Lower leg skin (tissue), 4 donors: ENCODE results near the gene SMOC1. TPM values are rescaled to one million over a fixed set of nuclear protein-coding genes. Genes with fewer than 3 reads are reported as not detected.

Source experiments
- DNase-seq, 2 donors: peaks; one replicate each; pipeline ENCODE4 v3.0.0-alpha.2; 2019; ENCODE audit warnings: low spot score in 2 of 2
- H3K4me3 ChIP-seq: fragments of 200-600 bp; sonication (generic); 2 replicates; pipeline ENCODE4 v1.5.1; 2017; ENCODE audit warnings: mild to moderate bottlenecking, low read depth; ENCODE audit not compliant: poor library complexity, severe bottlenecking
- POLR2A ChIP-seq, 2 donors: fragments of 450-650 bp; IDR thresholded peaks; one replicate each; pipeline ENCODE4 v1.6.1; 2016 to 2017; ENCODE audit warnings: antibody characterized with exemption in 2 of 2, mild to moderate bottlenecking in 1 of 2, moderate library complexity in 1 of 2
- WGBS, 2 donors: methylation state at CpG; one replicate each; pipeline ENCODE4 v1.1.5; 2018; 5-methylcytosine and 5-hydroxymethylcytosine counted together
- intact Hi-C: fragments of 100-400 bp; cut with DNase I; formaldehyde crosslinking; loops from one replicate; pipeline ENCODE4 v1.15.0; 2023; ENCODE audit warnings: low total_unique reads
- total RNA-seq, 4 donors: library from RNA; depleted of rRNA; stranded (reverse); fragments of >200 nt; gene quantifications; one replicate each; pipeline ENCODE4 v1.1.0, GENCODE V29; 2016
- TF ChIP-seq, protein P1 (sequence below), 3 donors: fragments of 450-650 bp; IDR thresholded peaks; one replicate each; pipeline ENCODE4 v1.5.1; 2016; ENCODE audit warnings: antibody characterized with exemption in 3 of 3, mild to moderate bottlenecking in 3 of 3, moderate library complexity in 2 of 3

The SMOC1 gene
- total RNA-seq, 4 donors from 2014 or later = 1.1 to 5.4 (median 1.9) TPM

DNA sequence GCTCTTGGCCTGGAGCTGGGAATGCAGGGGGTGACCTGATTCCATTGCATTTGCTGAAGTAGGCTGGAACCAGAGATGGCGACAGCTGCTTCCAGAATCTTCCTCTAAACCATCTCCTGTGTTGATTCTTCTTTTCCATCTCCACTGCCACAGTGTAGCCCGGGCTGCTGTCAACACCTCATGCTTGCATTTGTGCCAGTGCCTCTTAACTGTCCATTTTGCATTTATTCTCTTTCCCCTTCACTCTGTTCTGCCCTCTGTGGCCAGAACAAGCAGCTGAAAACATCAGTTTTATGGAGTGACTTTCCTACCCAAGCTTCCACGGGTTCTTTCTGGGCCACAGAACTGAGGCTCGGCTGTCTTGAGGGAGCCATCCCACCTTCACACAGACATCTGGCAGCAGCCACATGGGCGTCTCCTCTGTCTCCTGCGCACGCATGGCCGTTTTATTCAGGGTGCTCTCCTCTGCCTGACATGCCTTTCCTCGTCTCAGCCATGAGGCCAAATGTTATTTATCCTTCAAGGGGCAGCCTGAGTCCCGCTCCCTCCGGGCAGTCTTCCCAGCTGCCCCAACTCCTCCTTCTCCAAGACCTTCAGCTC, 51.7 kb downstream of the SMOC1 start:
- intact Hi-C loops = no loop called here
- DNase-seq = no peak
- 80 to 81% methylated on average over 11 of the region's 11 CpGs for WGBS, 2 donors
- H3K4me3 ChIP-seq = no peak overlapping the region
- TF ChIP-seq, protein P1, sequence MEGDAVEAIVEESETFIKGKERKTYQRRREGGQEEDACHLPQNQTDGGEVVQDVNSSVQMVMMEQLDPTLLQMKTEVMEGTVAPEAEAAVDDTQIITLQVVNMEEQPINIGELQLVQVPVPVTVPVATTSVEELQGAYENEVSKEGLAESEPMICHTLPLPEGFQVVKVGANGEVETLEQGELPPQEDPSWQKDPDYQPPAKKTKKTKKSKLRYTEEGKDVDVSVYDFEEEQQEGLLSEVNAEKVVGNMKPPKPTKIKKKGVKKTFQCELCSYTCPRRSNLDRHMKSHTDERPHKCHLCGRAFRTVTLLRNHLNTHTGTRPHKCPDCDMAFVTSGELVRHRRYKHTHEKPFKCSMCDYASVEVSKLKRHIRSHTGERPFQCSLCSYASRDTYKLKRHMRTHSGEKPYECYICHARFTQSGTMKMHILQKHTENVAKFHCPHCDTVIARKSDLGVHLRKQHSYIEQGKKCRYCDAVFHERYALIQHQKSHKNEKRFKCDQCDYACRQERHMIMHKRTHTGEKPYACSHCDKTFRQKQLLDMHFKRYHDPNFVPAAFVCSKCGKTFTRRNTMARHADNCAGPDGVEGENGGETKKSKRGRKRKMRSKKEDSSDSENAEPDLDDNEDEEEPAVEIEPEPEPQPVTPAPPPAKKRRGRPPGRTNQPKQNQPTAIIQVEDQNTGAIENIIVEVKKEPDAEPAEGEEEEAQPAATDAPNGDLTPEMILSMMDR (IDR thresholded peaks at IDR 0.05) = no peak
- no peak for TF ChIP-seq POLR2A (IDR thresholded peaks at IDR 0.05)

DNA sequence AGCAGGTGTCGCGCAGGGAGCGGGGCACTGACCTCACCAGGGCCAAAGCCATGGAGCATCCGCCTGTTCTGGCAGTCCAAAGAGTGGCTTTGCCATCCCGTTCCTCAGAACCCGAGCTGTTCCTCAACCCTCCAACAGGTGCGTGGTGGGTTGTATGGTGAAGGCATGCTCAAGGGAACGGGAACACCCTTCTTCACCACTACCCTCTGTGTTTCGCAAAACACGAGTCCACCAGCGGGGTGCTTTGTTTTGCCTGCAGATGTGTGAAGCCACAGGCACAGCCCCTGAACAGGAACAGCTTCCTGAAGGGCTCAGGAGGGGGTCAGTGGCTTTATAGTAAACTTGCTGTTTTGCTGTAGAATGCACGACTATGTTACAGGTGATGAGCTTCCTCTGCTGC, 52.7 kb downstream of the SMOC1 start:
- intact Hi-C loops = no loop called here
- DNase-seq = no peak
- no peak overlapping the region for H3K4me3 ChIP-seq
- TF ChIP-seq, protein P1 (IDR thresholded peaks at IDR 0.05) = no peak
- no peak for TF ChIP-seq POLR2A (IDR thresholded peaks at IDR 0.05)
- 77 to 78% methylated on average over 12 of the region's 12 CpGs for WGBS, 2 donors

DNA sequence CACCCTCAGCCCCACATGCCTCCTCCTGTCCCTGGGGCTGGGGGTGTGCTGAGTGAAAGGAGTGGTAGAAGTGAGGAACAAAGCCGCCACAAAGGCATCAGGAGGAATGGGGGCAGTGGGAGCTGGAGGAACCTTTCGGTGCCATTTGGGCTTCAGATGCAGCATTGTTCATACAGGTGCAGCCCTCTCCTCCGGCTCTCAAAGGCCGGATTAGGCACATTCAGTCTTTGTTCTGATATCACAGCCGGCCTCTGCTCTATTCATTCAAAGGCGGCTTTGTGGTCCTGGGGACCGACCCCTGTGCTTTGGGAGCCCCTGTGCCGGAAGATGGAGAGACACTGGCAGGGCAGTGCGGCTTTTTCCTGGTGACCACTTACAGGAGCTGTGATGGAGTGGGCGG, 53.2 kb downstream of the SMOC1 start:
- no peak for TF ChIP-seq POLR2A (IDR thresholded peaks at IDR 0.05)
- TF ChIP-seq, protein P1 (IDR thresholded peaks at IDR 0.05) = no peak
- no peak for DNase-seq
- 79 to 86% methylated on average over 10 of the region's 10 CpGs for WGBS, 2 donors
- no peak overlapping the region for H3K4me3 ChIP-seq
- intact Hi-C loops = no loop called here

DNA sequence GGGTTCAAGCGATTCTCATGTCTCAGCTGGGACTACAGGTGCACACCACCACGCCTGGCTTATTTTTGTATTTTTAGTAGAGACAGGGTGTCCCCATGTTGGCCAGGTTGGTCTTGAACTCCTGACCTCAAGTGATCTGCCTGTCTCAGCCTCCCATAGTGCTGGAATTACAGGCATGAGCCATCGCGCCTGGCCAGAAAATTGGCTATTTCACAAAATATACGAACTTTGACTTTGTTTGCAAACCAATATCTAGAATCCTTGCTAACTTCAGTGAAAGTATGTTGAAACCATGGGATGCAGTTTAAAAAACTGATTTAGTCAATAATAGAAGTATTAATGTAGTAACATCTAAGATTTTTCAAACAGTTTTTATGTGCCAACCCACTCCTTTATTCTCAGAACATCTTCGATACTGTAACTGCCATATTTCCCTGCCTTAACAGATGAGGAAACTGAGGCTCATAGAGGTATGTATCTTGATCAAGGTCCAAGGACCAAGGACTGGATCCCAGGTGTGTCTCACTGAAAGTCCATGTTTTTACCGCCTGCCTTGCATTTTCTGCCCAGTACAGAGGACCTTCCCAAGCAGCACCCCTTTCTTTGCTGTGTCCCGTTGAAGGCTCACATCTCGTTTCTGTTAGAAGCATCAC, 54.5 kb downstream of the SMOC1 start:
- TF ChIP-seq POLR2A (IDR thresholded peaks at IDR 0.05) = no peak
- TF ChIP-seq, protein P1 (IDR thresholded peaks at IDR 0.05) = no peak
- intact Hi-C loops = no loop called here
- H3K4me3 ChIP-seq = no peak overlapping the region
- WGBS, 2 donors = 89% methylated on average over 9 of the region's 9 CpGs
- no peak for DNase-seq

DNA sequence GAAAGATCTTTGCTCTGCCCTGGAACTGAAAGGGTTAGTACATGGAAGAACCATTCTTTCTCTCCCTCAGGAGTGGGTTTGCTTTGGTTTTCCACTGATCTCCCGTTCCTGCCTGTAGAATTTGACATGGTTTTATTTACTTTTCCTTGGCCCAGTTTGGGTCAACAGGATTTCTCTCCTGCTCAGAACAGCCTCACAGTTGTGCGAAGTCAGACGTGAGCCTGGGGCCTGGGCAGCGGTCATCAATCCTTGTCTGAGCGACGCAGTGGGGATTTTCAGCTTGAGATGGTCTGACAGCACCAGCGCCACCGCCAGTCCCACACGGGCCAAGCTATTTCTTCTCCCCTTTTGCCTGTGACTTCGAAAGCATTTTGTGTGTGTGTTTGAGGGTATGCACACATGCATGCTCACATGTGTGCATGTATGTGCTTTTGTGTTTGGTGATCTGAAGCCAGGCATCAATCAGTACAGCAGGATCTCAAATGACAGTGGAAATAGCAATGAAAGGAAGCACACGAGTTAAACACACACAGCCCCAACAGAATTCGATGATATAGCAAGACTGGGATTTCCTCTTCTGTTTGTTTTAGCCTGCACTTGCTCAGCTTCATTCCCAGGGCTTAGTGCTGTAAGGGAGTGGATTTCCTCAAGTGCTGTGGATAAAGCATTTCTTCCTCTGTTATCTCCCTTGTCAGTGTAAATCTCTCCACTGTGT, 58.3 kb downstream of the SMOC1 start:
- 35 to 37% methylated on average over 12 of the region's 12 CpGs for WGBS, 2 donors
- H3K4me3 ChIP-seq = no peak overlapping the region
- no peak for DNase-seq
- TF ChIP-seq, protein P1 (IDR thresholded peaks at IDR 0.05) = no peak
- TF ChIP-seq POLR2A (IDR thresholded peaks at IDR 0.05) = no peak
- intact Hi-C loops = no loop called here
